ENCODE measurements around the gene ARSG. TPM values are rescaled to one million over a fixed set of nuclear protein-coding genes. Genes with fewer than 3 reads are reported as not detected.
A peak's percentile ranks its signal among the peaks of the same experiment; 100 is the strongest.

Gene ARSG
- total and polyA plus RNA-seq, 2 of the 13 experiments (the other 11 are each of a cell fraction or from before 2014, with no cell fraction given), result 3.7 to 15.2 TPM

DNA sequence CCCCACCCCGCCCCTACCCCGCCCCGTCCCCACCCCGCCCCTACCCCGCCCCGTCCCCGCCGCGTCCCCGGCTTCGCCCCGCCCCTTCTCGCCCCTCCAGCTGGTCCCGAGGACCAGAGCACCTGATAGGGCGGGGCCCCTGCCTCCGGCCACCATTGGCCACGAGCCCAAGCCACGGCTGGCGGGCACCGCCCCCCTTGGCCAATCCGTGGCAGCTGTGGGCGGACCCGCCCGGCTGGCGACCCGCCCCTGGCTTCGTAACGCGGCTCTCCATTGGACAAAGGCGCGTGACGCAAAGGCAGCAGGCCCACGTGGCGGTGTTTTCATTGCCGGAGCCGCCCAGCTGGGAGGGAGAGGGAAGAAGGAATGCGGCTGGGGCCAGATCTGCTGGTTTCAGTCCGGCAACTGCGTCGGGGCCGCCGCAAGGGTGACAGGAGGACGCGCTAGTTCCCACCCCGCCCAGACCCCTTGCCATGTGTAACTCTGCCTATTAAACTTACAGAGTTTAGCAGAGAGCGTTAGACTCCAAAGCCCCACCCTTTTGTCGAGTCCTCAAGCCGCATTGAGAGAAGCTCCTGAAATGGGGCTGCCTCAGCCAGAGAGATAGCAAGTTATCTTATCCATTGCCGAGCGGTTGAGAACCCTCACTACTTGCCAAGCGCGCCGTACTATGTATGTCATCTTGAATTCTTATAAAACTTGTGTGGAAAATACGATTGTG is 166.4 kb downstream of the ARSG start (continued):
- TF ChIP-seq, protein P1, sequence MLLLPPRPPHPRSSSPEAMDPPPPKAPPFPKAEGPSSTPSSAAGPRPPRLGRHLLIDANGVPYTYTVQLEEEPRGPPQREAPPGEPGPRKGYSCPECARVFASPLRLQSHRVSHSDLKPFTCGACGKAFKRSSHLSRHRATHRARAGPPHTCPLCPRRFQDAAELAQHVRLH (CRISPR knock-in tag; IDR thresholded peaks at IDR 0.05; ENCODE audit: borderline replicate concordance, low read depth), result peak; percentile 54; the same call in 1 of the 2 replicates
- TF ChIP-seq, protein P2, sequence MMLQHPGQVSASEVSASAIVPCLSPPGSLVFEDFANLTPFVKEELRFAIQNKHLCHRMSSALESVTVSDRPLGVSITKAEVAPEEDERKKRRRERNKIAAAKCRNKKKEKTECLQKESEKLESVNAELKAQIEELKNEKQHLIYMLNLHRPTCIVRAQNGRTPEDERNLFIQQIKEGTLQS (CRISPR knock-in tag; IDR thresholded peaks at IDR 0.05), result peak; percentile 74; the same call in 1 of the 2 replicates
- TF ChIP-seq NFE2L1 (CRISPR knock-in tag; IDR thresholded peaks at IDR 0.05; ENCODE audit: borderline replicate concordance) (no peak), TOPORS (CRISPR knock-in tag; IDR thresholded peaks at IDR 0.05) (peak; percentile 74; the same call in 1 of the 2 replicates), ZNF333 (CRISPR knock-in tag; IDR thresholded peaks at IDR 0.05; ENCODE audit: borderline replicate concordance) (no peak; the same call in 1 of the 2 replicates), ZC3H4 (CRISPR knock-in tag; IDR thresholded peaks at IDR 0.05; ENCODE audit: borderline replicate concordance) (no peak), SALL1 (CRISPR knock-in tag; IDR thresholded peaks at IDR 0.05) (peak; percentile 91), FOXJ3 (CRISPR knock-in tag; IDR thresholded peaks at IDR 0.05; ENCODE audit: borderline replicate concordance) (peak; percentile 37; the same call in 1 of the 2 replicates), ZSCAN22 (CRISPR knock-in tag; IDR thresholded peaks at IDR 0.05) (no peak), SMAD3 (CRISPR knock-in tag; IDR thresholded peaks at IDR 0.05) (peak; percentile 69; the same call in 1 of the 2 replicates), KDM2A (CRISPR knock-in tag; IDR thresholded peaks at IDR 0.05; ENCODE audit: borderline replicate concordance, low read depth) (peak; percentile 84), NFKB2 (CRISPR knock-in tag; IDR thresholded peaks at IDR 0.05; ENCODE audit: borderline replicate concordance) (peak; percentile 48; the same call in 1 of the 2 replicates), ZNF33A (CRISPR knock-in tag; IDR thresholded peaks at IDR 0.05; ENCODE audit: borderline replicate concordance) (no peak), SP140L (CRISPR knock-in tag; IDR thresholded peaks at IDR 0.05; ENCODE audit: borderline replicate concordance) (peak; percentile 45; the same call in 1 of the 2 replicates), NR3C1 (CRISPR knock-in tag; IDR thresholded peaks at IDR 0.05) (no peak), TRIM24 (CRISPR knock-in tag; IDR thresholded peaks at IDR 0.05) (no peak), MTA3 (CRISPR knock-in tag; IDR thresholded peaks at IDR 0.05) (no peak), SIN3B (IDR thresholded peaks at IDR 0.05; ENCODE audit: low read length) (no peak; the same call in 1 of the 2 replicates), ZNF572 (CRISPR knock-in tag; IDR thresholded peaks at IDR 0.05) (no peak), FOSL1 (CRISPR knock-in tag; IDR thresholded peaks at IDR 0.05; ENCODE audit: borderline replicate concordance) (no peak), CBX1 (IDR thresholded peaks at IDR 0.05; ENCODE audit: low read depth) (no peak), ZSCAN12 (CRISPR knock-in tag; IDR thresholded peaks at IDR 0.05) (no peak)
- TF ChIP-seq, protein P3, sequence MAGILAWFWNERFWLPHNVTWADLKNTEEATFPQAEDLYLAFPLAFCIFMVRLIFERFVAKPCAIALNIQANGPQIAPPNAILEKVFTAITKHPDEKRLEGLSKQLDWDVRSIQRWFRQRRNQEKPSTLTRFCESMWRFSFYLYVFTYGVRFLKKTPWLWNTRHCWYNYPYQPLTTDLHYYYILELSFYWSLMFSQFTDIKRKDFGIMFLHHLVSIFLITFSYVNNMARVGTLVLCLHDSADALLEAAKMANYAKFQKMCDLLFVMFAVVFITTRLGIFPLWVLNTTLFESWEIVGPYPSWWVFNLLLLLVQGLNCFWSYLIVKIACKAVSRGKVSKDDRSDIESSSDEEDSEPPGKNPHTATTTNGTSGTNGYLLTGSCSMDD (CRISPR knock-in tag; IDR thresholded peaks at IDR 0.05), result no peak
- TF ChIP-seq, protein P4, sequence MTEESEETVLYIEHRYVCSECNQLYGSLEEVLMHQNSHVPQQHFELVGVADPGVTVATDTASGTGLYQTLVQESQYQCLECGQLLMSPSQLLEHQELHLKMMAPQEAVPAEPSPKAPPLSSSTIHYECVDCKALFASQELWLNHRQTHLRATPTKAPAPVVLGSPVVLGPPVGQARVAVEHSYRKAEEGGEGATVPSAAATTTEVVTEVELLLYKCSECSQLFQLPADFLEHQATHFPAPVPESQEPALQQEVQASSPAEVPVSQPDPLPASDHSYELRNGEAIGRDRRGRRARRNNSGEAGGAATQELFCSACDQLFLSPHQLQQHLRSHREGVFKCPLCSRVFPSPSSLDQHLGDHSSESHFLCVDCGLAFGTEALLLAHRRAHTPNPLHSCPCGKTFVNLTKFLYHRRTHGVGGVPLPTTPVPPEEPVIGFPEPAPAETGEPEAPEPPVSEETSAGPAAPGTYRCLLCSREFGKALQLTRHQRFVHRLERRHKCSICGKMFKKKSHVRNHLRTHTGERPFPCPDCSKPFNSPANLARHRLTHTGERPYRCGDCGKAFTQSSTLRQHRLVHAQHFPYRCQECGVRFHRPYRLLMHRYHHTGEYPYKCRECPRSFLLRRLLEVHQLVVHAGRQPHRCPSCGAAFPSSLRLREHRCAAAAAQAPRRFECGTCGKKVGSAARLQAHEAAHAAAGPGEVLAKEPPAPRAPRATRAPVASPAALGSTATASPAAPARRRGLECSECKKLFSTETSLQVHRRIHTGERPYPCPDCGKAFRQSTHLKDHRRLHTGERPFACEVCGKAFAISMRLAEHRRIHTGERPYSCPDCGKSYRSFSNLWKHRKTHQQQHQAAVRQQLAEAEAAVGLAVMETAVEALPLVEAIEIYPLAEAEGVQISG (CRISPR knock-in tag; IDR thresholded peaks at IDR 0.05), result peak; percentile 52; the same call in 1 of the 2 replicates
- TF ChIP-seq, protein P5, sequence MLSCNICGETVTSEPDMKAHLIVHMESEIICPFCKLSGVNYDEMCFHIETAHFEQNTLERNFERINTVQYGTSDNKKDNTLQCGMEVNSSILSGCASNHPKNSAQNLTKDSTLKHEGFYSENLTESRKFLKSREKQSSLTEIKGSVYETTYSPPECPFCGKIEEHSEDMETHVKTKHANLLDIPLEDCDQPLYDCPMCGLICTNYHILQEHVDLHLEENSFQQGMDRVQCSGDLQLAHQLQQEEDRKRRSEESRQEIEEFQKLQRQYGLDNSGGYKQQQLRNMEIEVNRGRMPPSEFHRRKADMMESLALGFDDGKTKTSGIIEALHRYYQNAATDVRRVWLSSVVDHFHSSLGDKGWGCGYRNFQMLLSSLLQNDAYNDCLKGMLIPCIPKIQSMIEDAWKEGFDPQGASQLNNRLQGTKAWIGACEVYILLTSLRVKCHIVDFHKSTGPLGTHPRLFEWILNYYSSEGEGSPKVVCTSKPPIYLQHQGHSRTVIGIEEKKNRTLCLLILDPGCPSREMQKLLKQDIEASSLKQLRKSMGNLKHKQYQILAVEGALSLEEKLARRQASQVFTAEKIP (CRISPR knock-in tag; IDR thresholded peaks at IDR 0.05; ENCODE audit: borderline replicate concordance), result no peak
